Endothelial cell of umbilical vein (primary cell): Measurements from ENCODE around the gene COTL1. TPM values are rescaled to one million over a fixed set of nuclear protein-coding genes. Genes with fewer than 3 reads are reported as not detected.

Experiments used
- BruUV-seq: library from RNA; stranded (reverse); fragments of 400-500 nt; replicated peaks from 2 replicates; lab custom pipeline; 2021; lab: Mats Ljungman, UMichigan
- CTCF ChIA-PET: fragments of 300-600, 350-600 bp; sonication (Branson Sonifier 250); formaldehyde crosslinking; loops from one replicate; lab custom pipeline; 2021; ENCODE audit warnings: antibody characterized with exemption, inconsistent platforms; lab: Charles Lee
- POLR2A ChIA-PET: fragments of 300-600, 350-600 bp; sonication (Branson Sonifier 250); formaldehyde crosslinking; loops from one replicate; lab custom pipeline; 2021; ENCODE audit warnings: antibody characterized with exemption, inconsistent platforms; lab: Charles Lee
- DNase-seq: peaks from one replicate; pipeline ENCODE4 v3.0.0-alpha.2; 2011; ENCODE audit warnings: low read depth, low spot score
- FAIRE-seq: peaks from 2 replicates; lab custom pipeline; 2011; peaks lifted over from hg19 to GRCh38; lab: Jason Lieb, UNC
- H2AFZ ChIP-seq: 2 replicates; pipeline ENCODE4 v1.6.0; 2012; ENCODE audit warnings: low read depth, low read length, control low read depth, inconsistent platforms
- H3K27ac ChIP-seq: 2 replicates; pipeline ENCODE4 v1.5.1; 2011; ENCODE audit warnings: low read depth, mild to moderate bottlenecking, control low read depth, low read length, moderate library complexity; ENCODE audit not compliant: insufficient read depth
- H3K27me3 ChIP-seq, 2 experiments: 2 replicates each; pipeline versions ENCODE4 v1.6.0 to v1.6.1; 2011; ENCODE audit warnings: low read length in 2 of 2, mixed read lengths in 1 of 2; ENCODE audit not compliant: control insufficient read depth in 2 of 2, insufficient read depth in 2 of 2
- H3K36me3 ChIP-seq, 2 experiments: 2 replicates in 1 of 2; 3 replicates in 1 of 2; pipeline ENCODE4 v1.5.1; 2011; ENCODE audit warnings: low read length in 2 of 2, mild to moderate bottlenecking in 1 of 2, moderate library complexity in 1 of 2; ENCODE audit not compliant: control insufficient read depth in 2 of 2, insufficient read depth in 2 of 2; ENCODE audit errors: extremely low read depth in 1 of 2
- H3K4me1 ChIP-seq: 3 replicates; pipeline ENCODE4 v1.5.1; 2011; ENCODE audit warnings: mild to moderate bottlenecking, low read length; ENCODE audit not compliant: control insufficient read depth, insufficient read depth; ENCODE audit errors: extremely low read depth
- H3K4me2 ChIP-seq: 2 replicates; pipeline ENCODE4 v1.6.1; 2011; ENCODE audit warnings: low read length, control low read depth, mixed read lengths; ENCODE audit not compliant: insufficient read depth
- H3K4me3 ChIP-seq, 3 experiments: fragments of 200-600 bp in 1 of 3; sonication (generic), shearing (Covaris generic) in 1 of 3; replicated peaks in 1 of 3; 2 replicates each; pipeline ENCODE4 v1.5.1; 2011 to 2016; ENCODE audit warnings: control low read depth in 3 of 3, low read length in 3 of 3, mild to moderate bottlenecking in 2 of 3, inconsistent platforms in 1 of 3, low read depth in 1 of 3, moderate library complexity in 1 of 3; ENCODE audit not compliant: insufficient read depth in 1 of 3
- H3K79me2 ChIP-seq: 2 replicates; pipeline ENCODE4 v1.6.0; 2012; ENCODE audit warnings: low read length, inconsistent platforms; ENCODE audit not compliant: control insufficient read depth, insufficient read depth
- H3K9ac ChIP-seq: replicated peaks from 2 replicates; pipeline ENCODE3; 2011; ENCODE audit warnings: low read length, control low read depth; ENCODE audit not compliant: insufficient read depth; ENCODE audit errors: extremely low read depth
- H3K9me1 ChIP-seq: replicated peaks from 3 replicates; pipeline ENCODE4 v1.6.0; 2011; ENCODE audit warnings: mild to moderate bottlenecking, low read length; ENCODE audit not compliant: control insufficient read depth, insufficient read depth; ENCODE audit errors: extremely low read depth
- H3K9me3 ChIP-seq: replicated peaks from 2 replicates; pipeline ENCODE4 v1.5.1; 2012; ENCODE audit warnings: low read length, inconsistent platforms; ENCODE audit not compliant: control insufficient read depth, insufficient read depth
- H4K20me1 ChIP-seq: replicated peaks from 2 replicates; pipeline ENCODE3; 2011; ENCODE audit warnings: mild to moderate bottlenecking, low read length; ENCODE audit not compliant: control insufficient read depth, insufficient read depth; ENCODE audit errors: extremely low read depth
- FOS ChIP-seq: IDR thresholded peaks from 2 replicates; pipeline ENCODE4 v1.6.1; 2011; ENCODE audit warnings: mild to moderate bottlenecking, low read length, moderate library complexity, borderline replicate concordance; ENCODE audit not compliant: insufficient read depth
- JUN ChIP-seq: IDR thresholded peaks from 2 replicates; pipeline ENCODE4 v1.6.1; 2011; ENCODE audit warnings: borderline replicate concordance, low read depth; ENCODE audit not compliant: insufficient read length, insufficient read depth
- POLR2A ChIP-seq: IDR thresholded peaks from 2 replicates; pipeline ENCODE4 v1.6.1; 2012; ENCODE audit warnings: low read depth, mild to moderate bottlenecking, control low read depth, low read length
- POLR2AphosphoS5 ChIP-seq: IDR thresholded peaks from 2 replicates; pipeline ENCODE4 v1.6.1; 2012; ENCODE audit warnings: low read depth, mild to moderate bottlenecking, control low read depth, low read length, moderate library complexity; ENCODE audit not compliant: insufficient read depth
- dilution Hi-C: fragments of 300-500 bp; cut with MboI; formaldehyde crosslinking; loops from one replicate; pipeline ENCODE4 v1.15.0; 2019; ENCODE audit warnings: low sequenced_read_pairs; ENCODE audit not compliant: extremely low pct_ligation_motif_present
- intact Hi-C: fragments of 100-400 bp; cut with micrococcal nuclease; formaldehyde crosslinking; loops from one replicate; pipeline ENCODE4 v1.10.0; 2022
- polyA plus RNA-seq, 4 experiments: library from polyadenylated mRNA; depleted of rRNA in 3 of 4; stranded (reverse) in 3 of 4; unstranded in 1 of 4; fragments of >200 nt; gene quantifications; 2 replicates each; pipeline versions ENCODE4 v1.2.1 to v1.2.3, GENCODE V29; 2011 to 2012; ENCODE audit warnings: missing spikeins in 1 of 4
- total RNA-seq: library from RNA; stranded (reverse); gene quantifications from 2 replicates; pipeline ENCODE4 v1.2.3, GENCODE V29; 2021
- TF ChIP-seq, protein P1 (sequence below): IDR thresholded peaks from 2 replicates; pipeline ENCODE4 v1.6.1; 2011; ENCODE audit not compliant: insufficient read depth, insufficient read length

COTL1 gene
- total and polyA plus RNA-seq, 2 donors (not counting 3 experiments of a cell fraction or from before 2014, with no cell fraction given) = 90.0 to 200 TPM

DNA sequence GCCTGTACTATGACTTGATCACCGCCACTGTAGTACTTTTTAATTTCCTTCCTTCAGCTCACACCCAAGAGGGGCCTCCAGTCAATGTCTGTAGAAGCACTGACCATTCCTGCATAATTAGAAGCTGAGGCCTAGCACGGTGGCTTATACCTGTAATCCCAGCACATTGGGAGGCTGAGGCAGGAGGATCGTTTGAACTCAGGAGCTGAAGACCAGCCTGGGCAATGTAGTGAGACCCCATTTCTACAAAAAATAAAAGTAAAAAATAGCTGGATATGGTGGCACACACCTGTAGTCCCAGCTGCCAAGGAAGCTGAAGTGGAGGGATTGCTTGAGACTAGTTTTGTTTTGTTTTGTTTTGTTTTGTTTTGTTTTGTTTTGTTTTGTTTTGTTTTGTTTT, 36.4 kb upstream of the COTL1 start:
- DNase-seq (no peak), FAIRE-seq (no peak)
- BruUV-seq = no TSS peak
- peaks cover 1% of the 10 kb centered on the region for H3K4me1 ChIP-seq
- no peaks in the 10 kb centered on the region for H3K79me2 ChIP-seq
- H3K9me3 ChIP-seq = no peaks in the 10 kb centered on the region
- H3K9me1 ChIP-seq = no peaks in the 10 kb centered on the region
- dilution Hi-C loops (no loop called here), intact Hi-C loops (no loop called here)
- peaks cover 5 to 31% of the 10 kb centered on the region in 2 experiments for H3K36me3 ChIP-seq
- TF ChIP-seq POLR2A (no peak), JUN (no peak)
- TF ChIP-seq, protein P1, sequence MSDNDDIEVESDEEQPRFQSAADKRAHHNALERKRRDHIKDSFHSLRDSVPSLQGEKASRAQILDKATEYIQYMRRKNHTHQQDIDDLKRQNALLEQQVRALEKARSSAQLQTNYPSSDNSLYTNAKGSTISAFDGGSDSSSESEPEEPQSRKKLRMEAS = no peak
- no peak overlapping the region for H3K4me3 ChIP-seq
- H3K27ac ChIP-seq = no peak overlapping the region
- H3K9ac ChIP-seq = no peak overlapping the region
- no peak overlapping the region for H3K4me2 ChIP-seq
- H2AFZ ChIP-seq = no peak overlapping the region
- H4K20me1 ChIP-seq = no peaks in the 10 kb centered on the region
- CTCF ChIA-PET = interaction anchor here (0.6 to 1.7 kb wide), 6 partner anchors 18 to 443 kb away, joined by 3 to 5 read pairs (median 4); no protein-coding TSS in a partner anchor
- no peaks in the 10 kb centered on the region for H3K27me3 ChIP-seq
- POLR2A ChIA-PET = no interaction called here

DNA sequence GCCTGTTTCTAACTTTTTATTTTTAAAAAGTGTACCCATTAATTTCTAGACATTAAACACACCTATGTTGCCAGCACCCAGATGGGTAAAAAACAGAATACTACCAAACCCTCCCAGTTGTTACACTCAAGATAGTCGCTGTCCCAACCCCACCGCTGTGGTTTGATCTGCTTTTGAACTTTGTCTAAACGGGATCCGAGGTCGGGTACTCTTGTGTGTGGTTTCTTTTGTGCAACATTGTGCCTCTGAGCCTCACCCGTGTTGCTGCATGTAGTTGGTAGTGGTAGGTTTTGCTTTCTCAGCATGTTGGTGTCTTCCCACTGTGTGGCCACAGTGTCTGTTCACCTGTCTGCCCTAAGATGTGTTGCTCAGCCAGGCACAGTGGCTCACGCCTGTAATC, 34.7 kb upstream of the COTL1 start:
- DNase-seq (no peak), FAIRE-seq (no peak)
- H3K9me3 ChIP-seq = no peaks in the 10 kb centered on the region
- dilution Hi-C loops (no loop called here), intact Hi-C loops (no loop called here)
- no peak overlapping the region for H3K4me3 ChIP-seq
- no peak overlapping the region for H2AFZ ChIP-seq
- H3K27me3 ChIP-seq = no peaks in the 10 kb centered on the region
- BruUV-seq = no TSS peak
- H3K9me1 ChIP-seq = no peaks in the 10 kb centered on the region
- H3K4me1 ChIP-seq = peaks cover 9% of the 10 kb centered on the region
- no peak overlapping the region for H3K27ac ChIP-seq
- ChIA-PET POLR2A (no interaction called here), CTCF (interaction anchor here (0.9 kb wide), 1 partner anchor 26 kb away, joined by 3 read pairs; no protein-coding TSS in a partner anchor)
- no peak overlapping the region for H3K4me2 ChIP-seq
- peaks cover 0 to 18% of the 10 kb centered on the region in 2 experiments for H3K36me3 ChIP-seq
- TF ChIP-seq, protein P1 = no peak
- TF ChIP-seq POLR2AphosphoS5 (no peak), FOS (no peak)
- H4K20me1 ChIP-seq = no peaks in the 10 kb centered on the region
- no peak overlapping the region for H3K9ac ChIP-seq
- no peaks in the 10 kb centered on the region for H3K79me2 ChIP-seq
